Uterus (tissue), 4 donors: Measurements from ENCODE around the gene SMAD5. TPM values are rescaled to one million over a fixed set of nuclear protein-coding genes. Genes with fewer than 3 reads are reported as not detected.

Source experiments
- DNase-seq, 2 donors: peaks; one replicate each; pipeline ENCODE4 v3.0.0-alpha.2; 2019 to 2020
- H3K27ac ChIP-seq, 2 donors: fragments of 200-600 bp; sonication (generic); 1 replicate in 1 of 2; 2 replicates in 1 of 2; pipeline ENCODE4 v1.5.1; 2016 to 2018
- H3K27me3 ChIP-seq, 2 donors: fragments of 200-600 bp; sonication (generic); one replicate each; pipeline ENCODE4 v1.5.1; 2018 to 2019; ENCODE audit warnings: control low read depth in 1 of 2
- H3K36me3 ChIP-seq, 2 donors: fragments of 200-600 bp; sonication (generic); one replicate each; pipeline ENCODE4 v1.5.1; 2019; ENCODE audit warnings: control low read depth in 1 of 2
- H3K4me1 ChIP-seq, 2 donors: fragments of 200-600 bp; sonication (generic); one replicate each; pipeline ENCODE4 v1.5.1; 2018 to 2019; ENCODE audit warnings: control low read depth in 1 of 2
- H3K4me3 ChIP-seq, 2 donors: fragments of 200-600 bp; sonication (generic); 1 replicate in 1 of 2; 2 replicates in 1 of 2; pipeline ENCODE4 v1.5.1; 2018 to 2019; ENCODE audit warnings: mild to moderate bottlenecking in 1 of 2
- H3K9me3 ChIP-seq, 2 donors: fragments of 200-600 bp; sonication (generic); one replicate each; pipeline ENCODE4 v1.5.1; 2019; ENCODE audit warnings: control low read depth in 1 of 2
- CTCF ChIP-seq, 4 experiments: fragments of 200-600 bp in 2 of 4; fragments of 450-650 bp in 2 of 4; sonication (generic) in 2 of 4; IDR thresholded peaks; one replicate each; pipeline ENCODE4 v1.5.1; 2016 to 2019; ENCODE audit warnings: antibody characterized with exemption in 4 of 4, mild to moderate bottlenecking in 2 of 4, moderate library complexity in 1 of 4
- POLR2A ChIP-seq, 2 donors: fragments of 450-650 bp; IDR thresholded peaks; one replicate each; pipeline ENCODE4 v1.6.1; 2016; ENCODE audit warnings: antibody characterized with exemption in 2 of 2, mild to moderate bottlenecking in 1 of 2, moderate library complexity in 1 of 2
- intact Hi-C: fragments of 100-400 bp; cut with DNase I; formaldehyde crosslinking; loops from one replicate; pipeline ENCODE4 v1.15.1; 2023; ENCODE audit warnings: low total_unique reads
- total RNA-seq, 4 donors: library from RNA; depleted of rRNA in 3 of 4; stranded (reverse); fragments of >200 nt in 3 of 4; gene quantifications; one replicate each; pipeline versions ENCODE4 v1.1.0 to v1.2.4, GENCODE V29; 2014 to 2023
- donor health status: DM: yes; HTN: yes; CAD: no.

SMAD5 gene
- total RNA-seq, 4 donors from 2014 or later = 33.0 to 193 (median 102) TPM

GRCh38 chr5:136115183-136115865, 17.3 kb upstream of the SMAD5 start:
- Histone ChIP-seq H3K27ac (no peak overlapping the region), H3K27me3 (no peaks in the 10 kb centered on the region), H3K36me3 (no peaks in the 10 kb centered on the region), H3K4me3 (no peak overlapping the region), H3K9me3 (no peaks in the 10 kb centered on the region), H3K4me1 (no peaks in the 10 kb centered on the region)
- no peak for TF ChIP-seq CTCF (IDR thresholded peaks at IDR 0.05)
- TF ChIP-seq POLR2A (IDR thresholded peaks at IDR 0.05) = no peak
- DNase-seq = no peak
- intact Hi-C loops = no loop called here

- DNase-seq = no peak
These were observed 12.1 kb upstream of the SMAD5 start for GRCh38 chr5:136120529-136120928.

GRCh38 chr5:136123236-136123768, 9.3 kb upstream of the SMAD5 start:
- intact Hi-C loops = no loop called here
- no peaks in the 10 kb centered on the region for H3K4me1 ChIP-seq
- no peak overlapping the region for H3K4me3 ChIP-seq
- no peaks in the 10 kb centered on the region for H3K36me3 ChIP-seq
- H3K27ac ChIP-seq = no peak overlapping the region
- no peaks in the 10 kb centered on the region for H3K27me3 ChIP-seq
- DNase-seq = no peak
- no peak for TF ChIP-seq POLR2A (IDR thresholded peaks at IDR 0.05)
- no peak for TF ChIP-seq CTCF (IDR thresholded peaks at IDR 0.05)
- no peaks in the 10 kb centered on the region for H3K9me3 ChIP-seq

More at GRCh38 chr5:136120529-136120928, 12.1 kb upstream of the SMAD5 start:
- intact Hi-C loops = no loop called here
- Histone ChIP-seq H3K27ac (no peak overlapping the region), H3K4me1 (no peaks in the 10 kb centered on the region), H3K27me3 (no peaks in the 10 kb centered on the region), H3K36me3 (no peaks in the 10 kb centered on the region), H3K9me3 (no peaks in the 10 kb centered on the region), H3K4me3 (no peak overlapping the region)
- TF ChIP-seq POLR2A (IDR thresholded peaks at IDR 0.05) = no peak
- TF ChIP-seq CTCF (IDR thresholded peaks at IDR 0.05) = no peak

GRCh38 chr5:136127560-136127959, 5.1 kb upstream of the SMAD5 start:
- TF ChIP-seq CTCF (IDR thresholded peaks at IDR 0.05) (no peak), POLR2A (IDR thresholded peaks at IDR 0.05) (no peak)
- Histone ChIP-seq H3K27me3 (no peaks in the 10 kb centered on the region), H3K4me1 (no peaks in the 10 kb centered on the region), H3K4me3 (no peak overlapping the region), H3K36me3 (no peaks in the 10 kb centered on the region), H3K27ac (no peak overlapping the region), H3K9me3 (no peaks in the 10 kb centered on the region)
- intact Hi-C loops = no loop called here
- DNase-seq = no peak

GRCh38 chr5:136128481-136128880, 4.2 kb upstream of the SMAD5 start:
- intact Hi-C loops = no loop called here
- TF ChIP-seq POLR2A (IDR thresholded peaks at IDR 0.05) (no peak), CTCF (IDR thresholded peaks at IDR 0.05) (no peak)
- no peak for DNase-seq

More at GRCh38 chr5:136128481-136128880, 4.2 kb upstream of the SMAD5 start:
- H3K4me1 ChIP-seq = no peaks in the 10 kb centered on the region
- H3K27ac ChIP-seq = no peak overlapping the region
- no peak overlapping the region for H3K4me3 ChIP-seq
- H3K9me3 ChIP-seq = no peaks in the 10 kb centered on the region
- no peaks in the 10 kb centered on the region for H3K36me3 ChIP-seq
- no peaks in the 10 kb centered on the region for H3K27me3 ChIP-seq
